Measurements from ENCODE around the gene TALDO1. TPM values are rescaled to one million over a fixed set of nuclear protein-coding genes. Genes with fewer than 3 reads are reported as not detected.

The TALDO1 gene
- total RNA-seq: 196 TPM
- long read RNA-seq, transcript TALDO1-201 (8 exons, 1,346 nt): major isoform, 193 of 220 reads
- long read RNA-seq, partial matches to known transcripts: 15 of 220 reads
- long read RNA-seq, other reads (novel, unspliced or antisense): 10 of 220 reads

DNA sequence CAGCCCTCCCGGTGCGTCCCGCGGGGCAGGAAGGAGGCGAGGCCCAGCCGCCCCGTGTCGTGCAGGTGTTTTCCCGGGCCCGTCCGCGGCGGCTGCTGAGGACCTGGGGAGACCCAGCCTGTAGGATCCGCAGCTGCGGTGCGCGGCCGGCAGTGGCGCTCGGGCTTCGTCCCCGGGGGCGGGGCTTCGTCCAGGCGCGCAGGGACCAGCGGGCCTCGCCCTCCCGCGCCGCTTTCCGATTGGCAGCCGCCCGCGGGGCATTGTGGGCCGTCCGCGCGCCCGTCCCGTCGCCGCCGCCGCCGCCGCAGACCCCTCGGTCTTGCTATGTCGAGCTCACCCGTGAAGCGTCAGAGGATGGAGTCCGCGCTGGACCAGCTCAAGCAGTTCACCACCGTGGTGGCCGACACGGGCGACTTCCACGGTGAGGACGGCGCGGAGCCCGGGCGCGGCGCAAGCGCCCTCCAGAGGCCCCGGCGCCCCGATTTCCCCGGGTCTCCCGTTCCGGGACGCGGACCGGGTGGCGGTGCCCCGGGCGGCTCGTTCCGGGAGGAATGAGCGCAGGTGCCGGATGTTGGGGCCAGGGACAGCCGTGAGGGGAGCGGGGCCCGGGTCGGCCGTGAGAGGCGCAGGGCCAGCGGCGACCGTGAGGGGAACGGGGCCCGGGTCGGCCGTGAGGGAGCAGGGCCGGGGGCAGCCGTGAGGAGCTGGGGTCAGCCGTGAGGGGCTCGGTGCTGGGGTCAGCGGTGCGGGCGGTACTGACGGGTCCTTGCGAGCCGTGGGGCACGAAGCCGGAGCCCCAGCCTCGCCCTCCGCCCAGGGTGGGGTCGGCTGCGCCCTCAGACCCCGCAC lies at the start of gene TALDO1:
TSS of gene TALDO1 (plus strand) at position 307 of the 849 bp plus-strand sequence. CDS start at position 325, 18 bp downstream.
- peak within 1 kb of the TSS; percentile 93 for H3K4me3 ChIP-seq
- H3K36me3 ChIP-seq: no peaks in the 10 kb centered on the region
- H3K27ac ChIP-seq: peak within 1 kb of the TSS; percentile 94
- DNase-seq: peak; percentile 97
- intact Hi-C loops (cut with DNase I): no loop called here
- peaks cover 25% of the 10 kb centered on the region for H3K4me1 ChIP-seq
- TF ChIP-seq CTCF (IDR thresholded peaks at IDR 0.05): peak; percentile 30
- no peaks in the 10 kb centered on the region for H3K27me3 ChIP-seq
- peak; percentile 98 for ATAC-seq
- H3K9me3 ChIP-seq: no peaks in the 10 kb centered on the region

DNA sequence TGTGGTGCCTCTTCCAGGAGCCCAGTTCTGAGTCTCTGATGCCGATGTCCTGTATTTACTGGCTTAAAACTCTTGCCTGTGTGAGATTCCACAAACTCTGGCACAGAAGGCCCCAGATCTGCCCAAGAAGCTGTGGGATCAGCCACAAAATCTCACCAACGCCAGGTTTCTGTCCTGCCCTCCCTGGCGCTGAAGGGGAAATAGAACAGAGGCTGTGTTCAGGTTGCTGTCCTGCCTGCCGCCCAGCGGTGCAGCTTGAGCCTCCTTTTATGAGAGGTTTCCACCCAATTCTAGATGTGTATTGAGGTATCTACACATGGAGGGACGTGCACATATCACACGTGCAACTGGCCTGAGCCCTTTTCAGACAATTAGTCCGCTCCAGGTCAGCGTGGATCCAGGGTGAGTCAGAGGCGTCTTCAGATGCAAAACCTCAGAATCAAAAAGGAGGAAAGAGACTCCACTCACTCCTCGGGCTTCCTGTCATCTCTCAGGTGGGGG lies 49.4 kb upstream of the TALDO1 start:
- H3K27ac ChIP-seq: peak overlapping the region; percentile 99
- intact Hi-C loops (cut with DNase I): no loop called here
- no peak overlapping the region for H3K4me3 ChIP-seq
- H3K9me3 ChIP-seq: no peaks in the 10 kb centered on the region
- ATAC-seq: no peak
- no peak for DNase-seq
- H3K4me1 ChIP-seq: peaks cover 40% of the 10 kb centered on the region
- H3K36me3 ChIP-seq: peaks cover 9% of the 10 kb centered on the region
- no peaks in the 10 kb centered on the region for H3K27me3 ChIP-seq
- TF ChIP-seq CTCF (IDR thresholded peaks at IDR 0.05): no peak

- DNase-seq (no peak), ATAC-seq (no peak)
- Histone ChIP-seq H3K4me3 (no peak overlapping the region), H3K27ac (no peak overlapping the region), H3K36me3 (peaks cover 9% of the 10 kb centered on the region), H3K4me1 (peaks cover 38% of the 10 kb centered on the region), H3K27me3 (no peaks in the 10 kb centered on the region), H3K9me3 (no peaks in the 10 kb centered on the region)
- intact Hi-C loops (cut with DNase I): no loop called here
- TF ChIP-seq CTCF (IDR thresholded peaks at IDR 0.05): no peak
Measured at GRCh38 chr11:698493-699115, 48.7 kb upstream of the TALDO1 start.

DNA sequence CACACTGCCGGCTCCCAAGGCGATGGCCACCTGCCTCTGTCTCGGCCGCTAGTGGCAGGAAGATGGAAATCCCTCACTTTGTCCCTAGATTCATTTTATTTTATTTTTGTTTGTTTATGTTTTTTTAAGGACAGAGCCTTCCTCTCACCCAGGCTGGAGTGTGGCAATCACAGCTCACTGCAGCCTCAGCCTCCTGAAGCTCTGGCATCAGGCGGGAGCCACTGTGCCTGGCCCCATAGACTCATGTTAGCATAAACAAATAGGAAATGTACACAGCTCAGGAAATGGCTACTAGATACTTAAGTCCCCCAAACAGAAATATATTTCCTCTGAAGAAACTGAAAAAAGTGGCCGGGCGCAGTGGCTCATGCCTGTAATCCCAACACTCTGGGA lies 48.2 kb upstream of the TALDO1 start:
- Histone ChIP-seq H3K27me3 (no peaks in the 10 kb centered on the region), H3K9me3 (no peaks in the 10 kb centered on the region), H3K27ac (no peak overlapping the region), H3K36me3 (peaks cover 9% of the 10 kb centered on the region), H3K4me1 (peaks cover 34% of the 10 kb centered on the region), H3K4me3 (no peak overlapping the region)
- TF ChIP-seq CTCF (IDR thresholded peaks at IDR 0.05): no peak
- intact Hi-C loops (cut with DNase I): no loop called here
- no peak for ATAC-seq
- DNase-seq: no peak

DNA sequence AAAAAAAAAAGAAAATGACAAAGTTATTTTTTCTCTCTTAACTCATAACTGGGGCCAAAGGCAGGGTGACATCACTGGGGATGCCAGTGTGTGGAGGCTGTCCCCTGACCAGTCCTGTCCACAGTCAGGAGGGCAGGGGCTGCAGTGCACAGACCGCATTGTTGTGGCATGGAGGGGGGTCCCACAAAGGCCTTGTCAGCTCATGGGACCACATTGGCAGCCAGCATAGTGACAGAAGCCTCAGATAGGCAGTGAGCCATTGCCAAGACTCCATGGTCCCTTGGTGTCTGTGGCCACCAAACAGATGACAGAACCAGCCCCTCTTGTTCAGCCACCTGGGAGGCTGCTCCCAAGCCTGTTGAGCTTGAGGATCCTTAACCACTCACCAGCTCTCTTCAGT lies 47.5 kb upstream of the TALDO1 start:
- TF ChIP-seq CTCF (IDR thresholded peaks at IDR 0.05): no peak
- peaks cover 39% of the 10 kb centered on the region for H3K4me1 ChIP-seq
- intact Hi-C loops (cut with DNase I): no loop called here
- no peak for ATAC-seq
- no peak overlapping the region for H3K4me3 ChIP-seq
- DNase-seq: no peak
- no peaks in the 10 kb centered on the region for H3K27me3 ChIP-seq
- H3K9me3 ChIP-seq: no peaks in the 10 kb centered on the region
- H3K27ac ChIP-seq: no peak overlapping the region
- H3K36me3 ChIP-seq: peaks cover 9% of the 10 kb centered on the region
